AG08395 (cell line): ENCODE measurements around the gene CPA2.

ENCODE experiments used
- DNase-seq: peaks from one replicate; pipeline ENCODE4 v3.0.0; 2012; ENCODE audit warnings: mixed read lengths, low spot score

Gene CPA2

GRCh38 chr7:130256704-130257103 is 10.0 kb upstream of the CPA2 start:
- no peak for DNase-seq

- DNase-seq, result no peak
Observed at GRCh38 chr7:130258494-130259078, 8.1 kb upstream of the CPA2 start.

- no peak for DNase-seq
Observed at GRCh38 chr7:130262448-130262847, 4.2 kb upstream of the CPA2 start.

GRCh38 chr7:130263130-130263529 is 3.5 kb upstream of the CPA2 start:
- no peak for DNase-seq

GRCh38 chr7:130266961-130267321 is 278 bp downstream of the CPA2 start:
- no peak for DNase-seq

DNA sequence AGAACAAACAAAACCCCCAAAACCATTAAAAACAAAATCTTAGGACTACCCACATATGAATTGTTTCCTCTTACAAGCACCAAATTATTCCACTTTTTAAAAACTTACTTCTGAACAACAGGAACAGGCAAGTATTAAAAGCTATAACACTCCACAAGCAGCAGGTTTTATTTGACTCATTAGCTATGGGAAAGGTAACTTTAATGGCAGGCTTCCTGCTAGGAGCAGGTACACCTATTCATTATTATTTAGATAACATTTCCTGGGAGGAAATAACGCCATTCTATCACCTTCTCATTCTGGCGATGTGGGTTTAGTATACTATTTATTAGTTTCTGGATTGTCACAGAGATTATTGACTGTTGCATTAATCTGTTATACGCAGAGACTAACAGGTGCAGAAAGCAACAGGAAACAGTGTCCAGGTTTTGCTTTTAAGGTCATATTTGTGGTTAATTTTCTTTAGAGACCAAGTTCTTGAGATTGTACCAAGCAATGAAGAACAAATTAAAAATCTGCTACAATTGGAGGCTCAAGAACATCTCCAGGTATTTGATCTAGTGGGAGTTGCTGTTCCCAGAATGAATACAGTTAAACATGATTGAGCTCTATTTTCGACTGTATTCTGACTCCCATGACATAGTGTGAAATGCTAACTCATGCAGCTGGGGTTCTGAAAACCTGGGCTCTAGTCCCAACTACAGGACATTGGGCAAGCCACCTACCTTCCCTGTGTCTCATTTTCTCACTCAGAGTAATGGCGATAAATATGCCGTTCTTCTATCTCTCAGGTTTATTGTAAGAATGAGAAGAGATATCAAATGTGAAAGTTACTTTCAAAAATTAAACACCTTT is 2.0 kb downstream of the CPA2 start:
- DNase-seq, result no peak

GRCh38 chr7:130269318-130269694 is 2.6 kb downstream of the CPA2 start:
- no peak for DNase-seq

GRCh38 chr7:130270947-130271800 is 4.5 kb downstream of the CPA2 start:
- DNase-seq, result no peak

GRCh38 chr7:130272381-130273080 is 5.9 kb downstream of the CPA2 start:
- peak; percentile 22 for DNase-seq

DNA sequence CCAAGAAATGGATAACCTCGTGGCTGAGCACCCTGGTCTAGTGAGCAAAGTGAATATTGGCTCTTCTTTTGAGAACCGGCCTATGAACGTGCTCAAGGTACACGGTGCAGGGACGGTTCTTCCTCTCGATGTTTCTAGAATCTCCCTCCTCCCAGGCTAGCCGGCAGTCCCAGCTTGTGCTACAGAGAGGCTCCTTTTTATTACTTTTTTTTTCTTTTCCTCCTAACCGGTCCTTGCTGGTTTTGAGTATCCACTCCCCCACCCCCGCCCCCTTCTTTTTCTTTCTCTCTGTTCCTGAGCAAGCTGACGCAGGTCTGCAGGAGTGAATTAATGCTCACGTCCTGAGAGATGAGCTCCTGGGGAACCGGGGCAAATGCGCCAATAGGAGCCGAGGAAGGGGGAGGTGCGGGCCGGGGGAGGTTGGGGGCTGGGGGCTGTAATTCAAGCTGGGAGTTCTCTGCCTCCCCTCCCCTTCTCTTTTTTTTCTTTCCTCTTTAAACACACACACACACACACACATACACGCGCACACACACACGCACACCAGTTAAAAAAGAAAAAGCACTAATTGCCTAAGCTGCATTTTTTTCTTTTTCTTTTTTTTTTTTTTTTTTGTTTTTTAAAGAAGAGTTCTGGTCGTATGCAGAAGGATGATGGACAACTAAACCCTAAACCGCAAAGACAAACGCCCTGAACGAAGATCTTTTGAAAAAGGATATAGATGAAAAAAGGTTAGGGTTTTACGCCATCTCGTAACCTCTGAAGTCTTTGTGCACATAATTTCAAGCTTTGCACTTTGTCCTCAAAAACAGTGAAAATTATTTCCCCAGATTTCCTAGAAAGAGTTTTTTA is 6.6 kb downstream of the CPA2 start:
- no peak for DNase-seq

GRCh38 chr7:130273933-130274255 is 7.2 kb downstream of the CPA2 start:
- DNase-seq, result peak; percentile 62

GRCh38 chr7:130274296-130274695 is 7.6 kb downstream of the CPA2 start:
- DNase-seq, result no peak

GRCh38 chr7:130274983-130275591 is 8.4 kb downstream of the CPA2 start:
- DNase-seq, result no peak

- no peak for DNase-seq
Observed at GRCh38 chr7:130275826-130276297, 9.2 kb downstream of the CPA2 start.

DNA sequence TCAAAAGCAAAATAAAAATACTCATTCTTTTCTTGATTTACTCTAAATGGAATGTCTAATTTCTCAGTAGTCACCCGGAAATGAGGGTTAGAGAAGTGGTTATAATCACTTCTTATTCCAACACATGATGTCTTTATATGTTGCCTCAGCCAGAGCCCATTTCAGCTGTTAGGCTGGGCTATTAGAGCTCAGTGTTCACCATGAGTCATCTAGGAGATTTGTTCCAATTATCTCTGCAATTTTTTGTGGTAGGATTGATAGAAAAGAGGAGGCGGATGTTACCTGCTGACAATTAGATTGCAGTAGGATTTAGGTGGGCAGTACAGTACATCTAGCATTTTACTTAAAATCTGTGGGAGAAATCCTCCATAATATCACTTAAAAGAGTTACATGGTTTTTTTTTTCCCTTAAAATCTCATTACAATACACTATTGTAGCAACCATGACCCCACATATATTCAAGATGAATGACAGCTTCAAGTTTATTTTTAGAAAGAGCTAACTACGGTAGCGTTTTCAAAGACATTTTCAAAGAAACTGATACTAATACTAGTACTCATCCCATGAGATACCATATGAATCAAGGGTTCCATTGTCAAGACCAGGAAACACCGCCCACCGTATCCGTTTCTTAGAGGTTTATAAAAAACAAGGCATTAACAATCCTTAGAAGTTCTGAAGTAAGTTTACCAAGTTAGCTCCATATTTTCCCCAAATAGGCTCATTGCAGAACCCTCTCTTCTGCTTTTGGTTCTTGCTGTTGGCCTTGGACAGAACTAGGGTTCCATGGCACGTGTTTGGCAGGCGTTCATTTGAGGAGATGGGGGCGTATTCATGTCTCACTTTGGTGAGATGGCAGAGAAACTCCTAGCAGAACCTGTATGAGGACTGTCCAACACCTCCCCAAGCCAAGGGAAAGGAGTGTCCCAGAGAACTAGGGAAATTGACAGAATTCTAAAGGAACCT is 10.4 kb downstream of the CPA2 start:
- peak; percentile 69 for DNase-seq

GRCh38 chr7:130277763-130278643 is 11.3 kb downstream of the CPA2 start:
- peak; percentile 73 for DNase-seq

- DNase-seq, result no peak
Observed at GRCh38 chr7:130278860-130279259, 12.2 kb downstream of the CPA2 start.

DNA sequence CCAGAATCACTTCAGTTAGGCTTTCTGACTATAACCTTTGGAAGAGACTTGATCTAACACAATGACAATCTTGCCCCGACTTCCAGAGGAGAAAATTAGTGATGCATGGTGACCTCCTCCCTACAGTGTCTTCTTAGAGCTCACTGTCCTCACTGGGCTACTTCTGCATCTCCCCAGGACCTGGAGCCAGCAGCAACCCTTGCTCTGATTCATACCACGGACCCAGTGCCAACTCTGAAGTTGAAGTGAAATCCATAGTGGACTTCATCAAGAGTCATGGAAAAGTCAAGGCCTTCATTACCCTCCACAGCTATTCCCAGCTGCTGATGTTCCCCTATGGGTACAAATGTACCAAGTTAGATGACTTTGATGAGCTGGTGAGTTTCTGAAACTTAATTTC is 12.6 kb downstream of the CPA2 start:
- DNase-seq, result no peak

- DNase-seq, result no peak
Observed at GRCh38 chr7:130279906-130280305, 13.2 kb downstream of the CPA2 start.
